K562 (cell line): ENCODE results near the gene TNIP1. TPM values are rescaled to one million over a fixed set of nuclear protein-coding genes. Genes with fewer than 3 reads are reported as not detected.

Experiments
- ATAC-seq: fragments of 200-7000 bp; cut with Tn5 transposase; 3 replicates; pipeline ENCODE4 v1.9.1; 2020; ENCODE audit warnings: moderate library complexity
- BruUV-seq: library from RNA; stranded (reverse); fragments of 400-500 nt; replicated peaks from 2 replicates; lab custom pipeline; 2021; lab: Mats Ljungman, UMichigan
- CTCF ChIA-PET: fragments of 300-600 bp; formaldehyde crosslinking; extraction: SDS; loops from one replicate; lab custom pipeline; 2021; ENCODE audit warnings: low intra/inter-chr PET ratio; lab: Yijun Ruan, JAX
- POLR2A ChIA-PET: fragments of 300-600, 350-650 bp; sonication (Branson Sonifier 250); formaldehyde crosslinking; extraction: SDS; loops from one replicate; lab custom pipeline; 2021; ENCODE audit warnings: antibody characterized with exemption, inconsistent platforms; lab: Yijun Ruan, JAX
- DNase-seq, 4 experiments: peaks; one replicate each; pipeline versions ENCODE4 v3.0.0 to v3.0.0-alpha.2; 2011 to 2018; ENCODE audit warnings: low spot score in 3 of 4, mixed read lengths in 3 of 4; ENCODE audit errors: extremely low read depth in 1 of 4
- FAIRE-seq: peaks from 2 replicates; lab custom pipeline; 2011; peaks lifted over from hg19 to GRCh38; lab: Jason Lieb, UNC
- H2AFZ ChIP-seq: 2 replicates; pipeline ENCODE4 v1.6.0; 2011; ENCODE audit warnings: low read depth, low read length, control low read depth, inconsistent platforms
- H3K27ac ChIP-seq: fragments of 200-600 bp; 3 replicates; pipeline ENCODE4 v1.8.0; 2011; ENCODE audit warnings: low read depth, mild to moderate bottlenecking, control low read depth, inconsistent platforms, low read length, moderate library complexity, mixed read lengths; ENCODE audit errors: extremely low read depth
- H3K27me3 ChIP-seq, 2 experiments: fragments of 300-600 bp in 1 of 2; 2 replicates in 1 of 2; 3 replicates in 1 of 2; pipeline versions ENCODE4 v1.6.0 to v1.8.0; 2011; ENCODE audit warnings: inconsistent platforms in 2 of 2, low read length in 2 of 2, mild to moderate bottlenecking in 1 of 2, mixed read lengths in 1 of 2, moderate library complexity in 1 of 2; ENCODE audit not compliant: control insufficient read depth in 2 of 2, insufficient read depth in 2 of 2
- H3K36me3 ChIP-seq: fragments of 300-600 bp; 3 replicates; pipeline ENCODE4 v1.8.0; 2011; ENCODE audit warnings: mild to moderate bottlenecking, low read length, inconsistent platforms; ENCODE audit not compliant: control insufficient read depth, insufficient read depth
- H3K4me1 ChIP-seq, 2 experiments: fragments of 200-600 bp in 1 of 2; replicated peaks in 1 of 2; 2 replicates in 1 of 2; 3 replicates in 1 of 2; pipeline versions ENCODE4 v1.5.1 to v1.8.0; 2011; ENCODE audit warnings: inconsistent platforms in 2 of 2, low read length in 2 of 2, mild to moderate bottlenecking in 1 of 2, mixed read lengths in 1 of 2, moderate library complexity in 1 of 2; ENCODE audit not compliant: control insufficient read depth in 2 of 2, insufficient read depth in 2 of 2
- H3K4me2 ChIP-seq: 2 replicates; pipeline ENCODE4 v1.6.1; 2011; ENCODE audit warnings: low read length, control low read depth, inconsistent platforms, mixed read lengths; ENCODE audit not compliant: insufficient read depth
- H3K4me3 ChIP-seq: fragments of 200-600 bp; sonication (generic), shearing (Covaris generic); 2 replicates; pipeline ENCODE4 v1.5.1; 2016; ENCODE audit warnings: control low read depth, inconsistent platforms
- H3K79me2 ChIP-seq: fragments of 200-600 bp; 3 replicates; pipeline ENCODE4 v1.8.0; 2011; ENCODE audit warnings: low read length, inconsistent platforms; ENCODE audit not compliant: control insufficient read depth, insufficient read depth
- H3K9ac ChIP-seq, 2 experiments: 2 replicates each; pipeline versions ENCODE4 v1.6.0 to v1.6.1; 2011; ENCODE audit warnings: low read depth in 2 of 2, low read length in 2 of 2, control low read depth in 1 of 2, inconsistent platforms in 1 of 2, mild to moderate bottlenecking in 1 of 2, mixed read lengths in 1 of 2; ENCODE audit not compliant: insufficient read depth in 1 of 2
- H3K9me1 ChIP-seq: one replicate; pipeline ENCODE4 v1.6.0; 2011; ENCODE audit warnings: inconsistent platforms, mild to moderate bottlenecking, low read length, moderate library complexity; ENCODE audit not compliant: control insufficient read depth, insufficient read depth
- H3K9me3 ChIP-seq: replicated peaks from 2 replicates; pipeline ENCODE4 v1.5.1; 2011; ENCODE audit warnings: low read depth, low read length, inconsistent platforms; ENCODE audit not compliant: control insufficient read depth, insufficient read depth
- H4K20me1 ChIP-seq: replicated peaks from 2 replicates; pipeline ENCODE4 v1.6.1; 2011; ENCODE audit warnings: low read length, inconsistent platforms, mixed read lengths; ENCODE audit not compliant: control insufficient read depth, insufficient read depth
- BRD4 ChIP-seq: fragments of 200-600 bp; sonication (generic); IDR thresholded peaks from 2 replicates; pipeline ENCODE4 v1.6.1; 2017; ENCODE audit warnings: inconsistent platforms
- CBFA2T2 ChIP-seq: fragments of 450-650 bp; conservative IDR thresholded peaks from 2 replicates; pipeline ENCODE4 v1.6.1; 2017; ENCODE audit warnings: mild to moderate bottlenecking
- CBFA2T3 ChIP-seq: fragments of 450-650 bp; IDR thresholded peaks from 2 replicates; pipeline ENCODE4 v1.6.1; 2017
- CHD1 ChIP-seq: fragments of 200-600 bp; sonication (generic); IDR thresholded peaks from one replicate; pipeline ENCODE4 v1.6.1; 2012; ENCODE audit warnings: mild to moderate bottlenecking, moderate library complexity, low read length, inconsistent platforms
- EP300 ChIP-seq: IDR thresholded peaks from 2 replicates; pipeline ENCODE4 v1.6.1; 2012; ENCODE audit warnings: low read length, improper control_type of control experiment
- KDM1A ChIP-seq, 2 experiments: fragments of 450-650 bp; IDR thresholded peaks; 2 replicates each; pipeline ENCODE4 v1.6.1; 2016; ENCODE audit warnings: mild to moderate bottlenecking in 2 of 2
- MTA2 ChIP-seq: fragments of 450-650 bp; IDR thresholded peaks from 2 replicates; pipeline ENCODE4 v1.6.1; 2016; ENCODE audit warnings: low read depth
- NCOR1 ChIP-seq: fragments of 450-650 bp; IDR thresholded peaks from 2 replicates; pipeline ENCODE4 v1.6.1; 2016; ENCODE audit warnings: mild to moderate bottlenecking, moderate library complexity
- NUFIP1 ChIP-seq: fragments of 450-650 bp; IDR thresholded peaks from 2 replicates; pipeline ENCODE4 v1.6.1; 2018; ENCODE audit not compliant: partially characterized antibody
- RCOR1 ChIP-seq, 2 experiments: IDR thresholded peaks; 2 replicates each; pipeline ENCODE4 v1.6.1; 2012; ENCODE audit warnings: low read depth in 2 of 2, low read length in 2 of 2, borderline replicate concordance in 1 of 2, improper control_type of control experiment in 1 of 2
- SAP30 ChIP-seq: fragments of 200-600 bp; sonication (generic); IDR thresholded peaks from 2 replicates; pipeline ENCODE4 v1.6.1; 2012; ENCODE audit warnings: borderline replicate concordance, low read depth, mild to moderate bottlenecking, moderate library complexity, low read length, control low read depth, inconsistent platforms; ENCODE audit not compliant: insufficient read depth, poor library complexity, severe bottlenecking
- STAT5A ChIP-seq: IDR thresholded peaks from 2 replicates; pipeline ENCODE4 v1.6.1; 2012; ENCODE audit warnings: low read length, inconsistent platforms, borderline replicate concordance
- TAL1 ChIP-seq: fragments of 450-650 bp; IDR thresholded peaks from 2 replicates; pipeline ENCODE4 v1.6.1; 2016; ENCODE audit warnings: mild to moderate bottlenecking
- TEAD4 ChIP-seq, 2 experiments: sonication (generic) in 1 of 2; formaldehyde crosslinking in 1 of 2; IDR thresholded peaks; 2 replicates each; pipeline versions ENCODE4 v1.6.1 to v1.8.0; 2012 to 2022; ENCODE audit warnings: borderline replicate concordance in 1 of 2, inconsistent platforms in 1 of 2, low read length in 1 of 2, mild to moderate bottlenecking in 1 of 2, missing genetic modification reagents in 1 of 2
- UBTF ChIP-seq, 2 experiments: IDR thresholded peaks; 2 replicates each; pipeline ENCODE4 v1.6.1; 2012; ENCODE audit warnings: improper control_type of control experiment in 2 of 2, low read depth in 2 of 2, low read length in 2 of 2, borderline replicate concordance in 1 of 2
- ZEB2 ChIP-seq: fragments of 450-650 bp; IDR thresholded peaks from 2 replicates; pipeline ENCODE4 v1.6.1; 2016
- ZNF174 ChIP-seq: fragments of 250-450 bp; sonication (Bioruptor Pico); IDR thresholded peaks from 2 replicates; pipeline ENCODE4 v1.4.0; 2020; ENCODE audit warnings: mild to moderate bottlenecking
- WGBS: fragments of 100-300 bp; shearing (Covaris generic); methylation state at CpG from one replicate; pipeline ENCODE4 v1.1.6; 2016; ENCODE audit warnings: low coverage, mixed read lengths; ENCODE audit not compliant: insufficient coverage; ENCODE audit errors: missing lambda C conversion rate; 5-methylcytosine and 5-hydroxymethylcytosine counted together
- in situ Hi-C: fragments of 300-500 bp; cut with MboI; formaldehyde crosslinking; loops from 4 replicates; pipeline ENCODE4 v1.15.0; 2018; ENCODE audit warnings: inconsistent platforms, mixed read lengths
- intact Hi-C: fragments of 100-400 bp; cut with micrococcal nuclease; formaldehyde crosslinking; loops from 2 replicates; pipeline ENCODE4 v1.14.2; 2022
- polyA plus RNA-seq, 8 experiments: library from polyadenylated mRNA; depleted of rRNA in 4 of 8; stranded (reverse) in 5 of 8; unstranded in 3 of 8; fragments of >200 nt; fragmentation: Nextera tagmentation in 2 of 8; fragmentation: Illumina TruSeq in 1 of 8; extraction: Ambion mirVana in 2 of 8; extraction: Trizol in 1 of 8; gene quantifications; 2 replicates each; pipeline versions ENCODE4 v1.2.1 to v1.2.3, GENCODE V29; 2011 to 2014; ENCODE audit warnings: inconsistent platforms in 1 of 8, missing spikeins in 1 of 8
- total RNA-seq, 7 experiments: library from RNA; depleted of rRNA in 6 of 7; stranded (reverse); fragments of >200 nt in 6 of 7; fragmentation: Illumina TruSeq in 2 of 7; extraction: Trizol in 2 of 7; gene quantifications; 2 replicates each; pipeline versions ENCODE4 v1.2.1 to v1.2.3, GENCODE V29; 2011 to 2021; ENCODE audit warnings: low replicate concordance in 1 of 7
- TF ChIP-seq, protein P1 (sequence below): fragments of 450-650 bp; IDR thresholded peaks from 2 replicates; pipeline ENCODE4 v1.6.1; 2014; ENCODE audit warnings: low read depth, mild to moderate bottlenecking, moderate library complexity, borderline replicate concordance
- TF ChIP-seq, protein P2 (sequence below): sonication (generic); formaldehyde crosslinking; IDR thresholded peaks from 2 replicates; pipeline ENCODE4 v1.8.0; 2022; ENCODE audit warnings: mild to moderate bottlenecking, missing genetic modification reagents

The TNIP1 gene
- total and polyA plus RNA-seq, 9 of the 15 experiments (the other 6 are each of a cell fraction or from before 2014, with no cell fraction given) = 0.46 to 41.0 (median 24.6) TPM

DNA sequence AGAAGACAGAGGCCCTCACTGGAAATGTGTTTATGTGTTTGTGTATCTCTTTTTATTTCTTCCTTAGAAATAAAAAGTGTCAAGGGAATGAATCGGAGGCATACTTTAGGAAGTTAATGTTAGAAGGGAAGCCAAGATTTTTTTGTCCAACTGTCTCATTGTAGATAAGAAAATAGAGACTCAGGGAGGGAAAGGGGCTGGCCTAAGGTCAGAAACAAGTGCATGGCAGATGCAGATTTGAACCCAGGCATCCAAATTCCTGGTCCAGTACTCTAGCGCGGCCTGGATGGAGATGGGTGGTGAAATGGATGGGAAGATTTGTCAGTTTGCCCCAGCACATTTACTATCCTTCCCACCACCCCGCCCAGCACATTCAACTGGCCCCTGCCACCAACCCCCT, 19.8 kb upstream of the TNIP1 start:
- FAIRE-seq (peak; percentile 46), ATAC-seq (peak; percentile 63), DNase-seq (peak; percentile 20 to 64 (median 42))
- in situ Hi-C loops (no loop called here), intact Hi-C loops (loop anchor here (1.0 kb wide), 1 partner anchor 19 kb away; the partner anchor contains the start of gene TNIP1)
- Histone ChIP-seq H2AFZ (0 out of 2 replicates have a peak overlapping the region, but pooled peaks have one; percentile 43), H3K4me2 (peak overlapping the region; percentile 68), H3K4me3 (peak overlapping the region; percentile 9; the same call in 1 of the 2 replicates), H3K4me1 (peaks cover 39 to 55% of the 10 kb centered on the region in 2 experiments), H3K9me3 (no peaks in the 10 kb centered on the region), H3K9ac (peak overlapping the region; percentile 24 to 61; a peak in 2 of 4 replicates), H4K20me1 (no peaks in the 10 kb centered on the region), H3K27ac (peak overlapping the region; percentile 68), H3K79me2 (no peaks in the 10 kb centered on the region), H3K36me3 (no peaks in the 10 kb centered on the region), H3K9me1 (no peaks in the 10 kb centered on the region), H3K27me3 (no peaks in the 10 kb centered on the region)
- ChIA-PET CTCF (interaction anchor here (0.7 kb wide), 1 partner anchor 941 kb away, joined by 3 read pairs; no protein-coding TSS in a partner anchor), POLR2A (interaction anchor here (1.1 kb wide), 1 partner anchor 11 kb away, joined by 7 read pairs; no protein-coding TSS in a partner anchor)
- BruUV-seq = no TSS peak
- 8% methylated on average over 4 of the region's 4 CpGs for WGBS
- TF ChIP-seq, protein P1, sequence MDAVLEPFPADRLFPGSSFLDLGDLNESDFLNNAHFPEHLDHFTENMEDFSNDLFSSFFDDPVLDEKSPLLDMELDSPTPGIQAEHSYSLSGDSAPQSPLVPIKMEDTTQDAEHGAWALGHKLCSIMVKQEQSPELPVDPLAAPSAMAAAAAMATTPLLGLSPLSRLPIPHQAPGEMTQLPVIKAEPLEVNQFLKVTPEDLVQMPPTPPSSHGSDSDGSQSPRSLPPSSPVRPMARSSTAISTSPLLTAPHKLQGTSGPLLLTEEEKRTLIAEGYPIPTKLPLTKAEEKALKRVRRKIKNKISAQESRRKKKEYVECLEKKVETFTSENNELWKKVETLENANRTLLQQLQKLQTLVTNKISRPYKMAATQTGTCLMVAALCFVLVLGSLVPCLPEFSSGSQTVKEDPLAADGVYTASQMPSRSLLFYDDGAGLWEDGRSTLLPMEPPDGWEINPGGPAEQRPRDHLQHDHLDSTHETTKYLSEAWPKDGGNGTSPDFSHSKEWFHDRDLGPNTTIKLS = 0 out of 2 replicates have a peak, but pooled peaks have one; percentile 6
- TF ChIP-seq KDM1A (IDR thresholded peaks at IDR 0.05) (peak; percentile 72 to 77), ZNF174 (0 out of 2 replicates have a peak, but pooled peaks have one; percentile 29), STAT5A (peak; percentile 34; the same call in 1 of the 2 replicates), MTA2 (peak; percentile 25; the same call in 1 of the 2 replicates), CHD1 (peak; percentile 41), EP300 (peak; percentile 60; the same call in 1 of the 2 replicates), NCOR1 (peak; percentile 27; the same call in 1 of the 2 replicates), NUFIP1 (no peak), ZEB2 (no peak), UBTF (IDR thresholded peaks at IDR 0.05; ENCODE audit: borderline replicate concordance in 1 of 2, low read depth in 2 of 2, low read length in 2 of 2) (0 out of 4 replicates have a peak, but pooled peaks of 1 of the 2 experiments have one; percentile 3), BRD4 (peak; percentile 49; the same call in 1 of the 2 replicates), RCOR1 (IDR thresholded peaks at IDR 0.05; ENCODE audit: borderline replicate concordance in 1 of 2, low read depth in 2 of 2, low read length in 2 of 2) (peak; percentile 27 to 77; a peak in 3 of 4 replicates), SAP30 (no peak), TEAD4 (IDR thresholded peaks at IDR 0.05; ENCODE audit: low read length) (peak; percentile 42; the same call in 1 of the 2 replicates), TEAD4 (CRISPR knock-in tag; IDR thresholded peaks at IDR 0.05; ENCODE audit: borderline replicate concordance) (no peak), CBFA2T3 (peak; percentile 64), CBFA2T2 (peak; percentile 44; the same call in 1 of the 2 replicates), TAL1 (peak; percentile 40)
- TF ChIP-seq, protein P2, sequence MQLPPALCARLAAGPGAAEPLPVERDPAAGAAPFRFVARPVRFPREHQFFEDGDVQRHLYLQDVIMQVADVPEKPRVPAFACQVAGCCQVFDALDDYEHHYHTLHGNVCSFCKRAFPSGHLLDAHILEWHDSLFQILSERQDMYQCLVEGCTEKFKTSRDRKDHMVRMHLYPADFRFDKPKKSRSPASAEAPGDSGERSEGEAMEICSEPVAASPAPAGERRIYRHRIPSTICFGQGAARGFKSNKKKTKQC (CRISPR knock-in tag) = no peak
